Endothelial cell of umbilical vein (primary cell): ENCODE results near the gene ALK. TPM values are rescaled to one million over a fixed set of nuclear protein-coding genes. Genes with fewer than 3 reads are reported as not detected.

Experiments used
- BruUV-seq: library from RNA; stranded (reverse); fragments of 400-500 nt; replicated peaks from 2 replicates; lab custom pipeline; 2021; lab: Mats Ljungman, UMichigan
- CTCF ChIA-PET: fragments of 300-600, 350-600 bp; sonication (Branson Sonifier 250); formaldehyde crosslinking; loops from one replicate; lab custom pipeline; 2021; ENCODE audit warnings: antibody characterized with exemption, inconsistent platforms; lab: Charles Lee
- POLR2A ChIA-PET: fragments of 300-600, 350-600 bp; sonication (Branson Sonifier 250); formaldehyde crosslinking; loops from one replicate; lab custom pipeline; 2021; ENCODE audit warnings: antibody characterized with exemption, inconsistent platforms; lab: Charles Lee
- DNase-seq: peaks from one replicate; pipeline ENCODE4 v3.0.0-alpha.2; 2011; ENCODE audit warnings: low read depth, low spot score
- FAIRE-seq: peaks from 2 replicates; lab custom pipeline; 2011; peaks lifted over from hg19 to GRCh38; lab: Jason Lieb, UNC
- H2AFZ ChIP-seq: 2 replicates; pipeline ENCODE4 v1.6.0; 2012; ENCODE audit warnings: low read depth, low read length, control low read depth, inconsistent platforms
- H3K27ac ChIP-seq: 2 replicates; pipeline ENCODE4 v1.5.1; 2011; ENCODE audit warnings: low read depth, mild to moderate bottlenecking, control low read depth, low read length, moderate library complexity; ENCODE audit not compliant: insufficient read depth
- H3K27me3 ChIP-seq, 2 experiments: 2 replicates each; pipeline versions ENCODE4 v1.6.0 to v1.6.1; 2011; ENCODE audit warnings: low read length in 2 of 2, mixed read lengths in 1 of 2; ENCODE audit not compliant: control insufficient read depth in 2 of 2, insufficient read depth in 2 of 2
- H3K36me3 ChIP-seq, 2 experiments: 2 replicates in 1 of 2; 3 replicates in 1 of 2; pipeline ENCODE4 v1.5.1; 2011; ENCODE audit warnings: low read length in 2 of 2, mild to moderate bottlenecking in 1 of 2, moderate library complexity in 1 of 2; ENCODE audit not compliant: control insufficient read depth in 2 of 2, insufficient read depth in 2 of 2; ENCODE audit errors: extremely low read depth in 1 of 2
- H3K4me1 ChIP-seq: 3 replicates; pipeline ENCODE4 v1.5.1; 2011; ENCODE audit warnings: mild to moderate bottlenecking, low read length; ENCODE audit not compliant: control insufficient read depth, insufficient read depth; ENCODE audit errors: extremely low read depth
- H3K4me2 ChIP-seq: 2 replicates; pipeline ENCODE4 v1.6.1; 2011; ENCODE audit warnings: low read length, control low read depth, mixed read lengths; ENCODE audit not compliant: insufficient read depth
- H3K4me3 ChIP-seq, 3 experiments: fragments of 200-600 bp in 1 of 3; sonication (generic), shearing (Covaris generic) in 1 of 3; replicated peaks in 1 of 3; 2 replicates each; pipeline ENCODE4 v1.5.1; 2011 to 2016; ENCODE audit warnings: control low read depth in 3 of 3, low read length in 3 of 3, mild to moderate bottlenecking in 2 of 3, inconsistent platforms in 1 of 3, low read depth in 1 of 3, moderate library complexity in 1 of 3; ENCODE audit not compliant: insufficient read depth in 1 of 3
- H3K79me2 ChIP-seq: 2 replicates; pipeline ENCODE4 v1.6.0; 2012; ENCODE audit warnings: low read length, inconsistent platforms; ENCODE audit not compliant: control insufficient read depth, insufficient read depth
- H3K9ac ChIP-seq: replicated peaks from 2 replicates; pipeline ENCODE3; 2011; ENCODE audit warnings: low read length, control low read depth; ENCODE audit not compliant: insufficient read depth; ENCODE audit errors: extremely low read depth
- H3K9me1 ChIP-seq: replicated peaks from 3 replicates; pipeline ENCODE4 v1.6.0; 2011; ENCODE audit warnings: mild to moderate bottlenecking, low read length; ENCODE audit not compliant: control insufficient read depth, insufficient read depth; ENCODE audit errors: extremely low read depth
- H3K9me3 ChIP-seq: replicated peaks from 2 replicates; pipeline ENCODE4 v1.5.1; 2012; ENCODE audit warnings: low read length, inconsistent platforms; ENCODE audit not compliant: control insufficient read depth, insufficient read depth
- H4K20me1 ChIP-seq: replicated peaks from 2 replicates; pipeline ENCODE3; 2011; ENCODE audit warnings: mild to moderate bottlenecking, low read length; ENCODE audit not compliant: control insufficient read depth, insufficient read depth; ENCODE audit errors: extremely low read depth
- CTCF ChIP-seq, 2 donors: IDR thresholded peaks; 1 replicate in 1 of 2; 2 replicates in 1 of 2; pipeline ENCODE4 v1.5.1; 2011; ENCODE audit warnings: low read length in 2 of 2, mild to moderate bottlenecking in 2 of 2, moderate library complexity in 2 of 2, control low read depth in 1 of 2, inconsistent platforms in 1 of 2, low read depth in 1 of 2; ENCODE audit not compliant: insufficient read depth in 1 of 2; ENCODE audit errors: extremely low read depth in 1 of 2
- EZH2 ChIP-seq: IDR thresholded peaks from 2 replicates; pipeline ENCODE4 v1.6.1; 2012; ENCODE audit warnings: borderline replicate concordance, low read depth, mild to moderate bottlenecking, moderate library complexity, low read length, inconsistent platforms; ENCODE audit not compliant: severe bottlenecking
- FOS ChIP-seq: IDR thresholded peaks from 2 replicates; pipeline ENCODE4 v1.6.1; 2011; ENCODE audit warnings: mild to moderate bottlenecking, low read length, moderate library complexity, borderline replicate concordance; ENCODE audit not compliant: insufficient read depth
- GATA2 ChIP-seq: IDR thresholded peaks from 2 replicates; pipeline ENCODE4 v1.7.0; 2011; ENCODE audit warnings: low read depth, mild to moderate bottlenecking, moderate library complexity, mixed read lengths, low read length; ENCODE audit not compliant: insufficient read length, insufficient read depth
- JUN ChIP-seq: IDR thresholded peaks from 2 replicates; pipeline ENCODE4 v1.6.1; 2011; ENCODE audit warnings: borderline replicate concordance, low read depth; ENCODE audit not compliant: insufficient read length, insufficient read depth
- MAX ChIP-seq: IDR thresholded peaks from 2 replicates; pipeline ENCODE4 v1.6.1; 2011; ENCODE audit not compliant: insufficient read depth, insufficient read length
- MYC ChIP-seq: IDR thresholded peaks from one replicate; pipeline ENCODE4 v1.6.1; 2011; ENCODE audit warnings: mild to moderate bottlenecking, low read depth, low read length
- POLR2A ChIP-seq: IDR thresholded peaks from 2 replicates; pipeline ENCODE4 v1.6.1; 2012; ENCODE audit warnings: low read depth, mild to moderate bottlenecking, control low read depth, low read length
- POLR2AphosphoS5 ChIP-seq: IDR thresholded peaks from 2 replicates; pipeline ENCODE4 v1.6.1; 2012; ENCODE audit warnings: low read depth, mild to moderate bottlenecking, control low read depth, low read length, moderate library complexity; ENCODE audit not compliant: insufficient read depth
- dilution Hi-C: fragments of 300-500 bp; cut with MboI; formaldehyde crosslinking; loops from one replicate; pipeline ENCODE4 v1.15.0; 2019; ENCODE audit warnings: low sequenced_read_pairs; ENCODE audit not compliant: extremely low pct_ligation_motif_present
- intact Hi-C: fragments of 100-400 bp; cut with micrococcal nuclease; formaldehyde crosslinking; loops from one replicate; pipeline ENCODE4 v1.10.0; 2022
- polyA plus RNA-seq, 4 experiments: library from polyadenylated mRNA; depleted of rRNA in 3 of 4; stranded (reverse) in 3 of 4; unstranded in 1 of 4; fragments of >200 nt; gene quantifications; 2 replicates each; pipeline versions ENCODE4 v1.2.1 to v1.2.3, GENCODE V29; 2011 to 2012; ENCODE audit warnings: missing spikeins in 1 of 4
- total RNA-seq: library from RNA; stranded (reverse); gene quantifications from 2 replicates; pipeline ENCODE4 v1.2.3, GENCODE V29; 2021

The ALK gene
- total and polyA plus RNA-seq, 2 donors (not counting 3 experiments of a cell fraction or from before 2014, with no cell fraction given), result not detected

- TF ChIP-seq EZH2, result no peak
- no peak for TF ChIP-seq JUN
- TF ChIP-seq POLR2AphosphoS5, result no peak
- no peak for TF ChIP-seq FOS
- no peak for TF ChIP-seq GATA2
- no peak for TF ChIP-seq MAX
- TF ChIP-seq CTCF (IDR thresholded peaks at IDR 0.05; ENCODE audit: extremely low read depth in 1 of 2, insufficient read depth in 1 of 2, low read depth in 1 of 2, low read length in 2 of 2), result no peak
- no peak for TF ChIP-seq MYC
- TF ChIP-seq POLR2A, result no peak
- Histone ChIP-seq H3K9ac (no peak overlapping the region), H3K36me3 (no peaks in the 10 kb centered on the region), H3K27me3 (no peaks in the 10 kb centered on the region), H3K27ac (no peak overlapping the region), H4K20me1 (no peaks in the 10 kb centered on the region), H3K4me1 (no peaks in the 10 kb centered on the region), H3K4me3 (no peak overlapping the region), H3K4me2 (no peak overlapping the region), H3K9me3 (no peaks in the 10 kb centered on the region), H2AFZ (no peak overlapping the region), H3K9me1 (no peaks in the 10 kb centered on the region), H3K79me2 (no peaks in the 10 kb centered on the region)
- DNase-seq (no peak), FAIRE-seq (no peak)
- ChIA-PET POLR2A (no interaction called here), CTCF (interaction anchor here (1.3 kb wide), 1 partner anchor 66 kb away, joined by 3 read pairs; no protein-coding TSS in a partner anchor)
- no TSS peak for BruUV-seq
- intact Hi-C loops, result no loop called here
- dilution Hi-C loops, result no loop called here
Measured at GRCh38 chr2:29242621-29243375, 678.6 kb downstream of the ALK start.
